ENCODE results near the gene C19orf44.

Gene C19orf44

DNA sequence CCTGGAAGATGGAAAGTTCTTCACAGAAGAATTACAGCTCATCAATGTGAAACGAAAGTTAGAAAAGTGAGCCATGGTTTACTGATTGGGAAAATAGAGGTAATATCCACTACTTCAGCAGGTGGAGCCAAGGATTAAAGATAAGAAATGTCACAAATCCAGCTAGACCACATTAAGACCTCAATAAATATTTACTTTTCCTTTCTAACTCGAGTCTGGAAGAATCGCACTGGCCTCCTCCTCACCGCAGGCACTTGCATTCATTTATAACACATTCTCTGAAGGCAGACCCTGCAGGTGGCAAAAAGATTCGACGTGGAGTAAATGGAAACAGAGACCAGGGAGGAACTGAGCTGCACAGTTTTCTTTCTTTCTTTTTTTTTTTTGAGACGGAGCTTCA, 68.6 kb downstream of the C19orf44 start:
- no peak for DNase-seq
- intact Hi-C loops (cut with DNase I): no loop called here

- no peak for DNase-seq
- intact Hi-C loops (cut with DNase I): no loop called here
Observed at GRCh38 chr19:16566161-16566560, 70.0 kb downstream of the C19orf44 start.

DNA sequence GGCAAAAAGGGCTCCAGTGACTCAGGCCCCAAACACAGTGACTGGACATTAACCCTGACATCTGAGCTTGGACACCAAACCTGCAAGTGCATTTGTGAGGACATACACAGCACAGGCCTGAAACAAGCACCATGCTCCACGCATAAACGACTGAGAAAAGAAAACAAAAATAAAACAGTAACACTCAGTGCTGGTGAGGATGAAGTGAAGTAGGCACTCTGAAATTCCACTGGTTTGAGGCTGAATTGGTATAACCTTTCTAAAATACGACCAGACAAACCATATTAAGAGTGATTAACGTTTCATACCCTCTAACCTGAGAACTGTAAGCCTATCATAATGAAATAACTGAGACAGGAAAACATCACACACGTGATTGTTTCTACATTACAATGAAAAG, 70.5 kb downstream of the C19orf44 start:
- DNase-seq: no peak
- intact Hi-C loops (cut with DNase I): no loop called here

DNA sequence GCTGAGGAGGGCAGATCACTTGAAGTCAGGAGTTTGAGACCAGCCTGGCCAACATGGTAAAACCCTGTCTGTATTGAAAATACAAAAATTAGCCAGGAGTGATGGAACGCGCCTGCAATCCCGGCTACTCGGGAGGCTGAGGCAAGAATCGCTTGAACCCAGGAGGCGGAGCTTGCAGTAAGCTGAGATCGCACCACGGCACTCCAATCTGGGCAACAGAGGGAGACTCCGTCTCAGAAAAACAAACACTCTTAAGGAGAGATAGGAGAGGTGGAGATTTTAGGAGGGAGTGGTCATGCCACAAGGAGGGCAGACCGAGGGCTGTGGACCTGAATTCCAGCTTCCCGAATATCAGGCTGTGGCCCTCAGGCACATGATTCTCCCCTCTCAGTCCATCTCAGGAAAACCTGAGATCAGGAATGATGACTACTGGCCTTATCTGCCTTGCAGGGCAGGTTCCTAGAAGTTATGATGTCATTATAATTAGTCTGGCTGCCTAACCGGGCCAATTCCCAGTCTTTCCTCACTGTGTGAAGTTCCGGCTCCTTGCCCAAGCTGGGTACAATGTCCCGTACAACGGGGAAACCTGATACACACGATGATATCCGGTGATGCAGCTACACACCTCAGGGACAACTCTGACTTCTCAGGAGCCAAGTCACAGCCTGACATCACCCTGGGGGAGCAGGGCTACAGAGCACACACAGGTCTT, 73.6 kb downstream of the C19orf44 start:
- intact Hi-C loops (cut with DNase I): no loop called here
- no peak for DNase-seq

Measured in posterior cingulate gyrus (tissue), 11 donors.